Stimulated activated CD4-positive, alpha-beta T cell treated with anti-CD3 and anti-CD28 coated beads, Interleukin-4, amount 100 ng/mL, for 48 hours (primary cell): ENCODE measurements around the gene C1orf198.
A peak's percentile ranks its signal among the peaks of the same experiment; 100 is the strongest.

Experiments used
- DNase-seq, 2 donors: peaks; one replicate each; pipeline ENCODE4 v3.0.0-alpha.2; 2020; ENCODE audit warnings: low read depth in 2 of 2

The C1orf198 gene

DNA sequence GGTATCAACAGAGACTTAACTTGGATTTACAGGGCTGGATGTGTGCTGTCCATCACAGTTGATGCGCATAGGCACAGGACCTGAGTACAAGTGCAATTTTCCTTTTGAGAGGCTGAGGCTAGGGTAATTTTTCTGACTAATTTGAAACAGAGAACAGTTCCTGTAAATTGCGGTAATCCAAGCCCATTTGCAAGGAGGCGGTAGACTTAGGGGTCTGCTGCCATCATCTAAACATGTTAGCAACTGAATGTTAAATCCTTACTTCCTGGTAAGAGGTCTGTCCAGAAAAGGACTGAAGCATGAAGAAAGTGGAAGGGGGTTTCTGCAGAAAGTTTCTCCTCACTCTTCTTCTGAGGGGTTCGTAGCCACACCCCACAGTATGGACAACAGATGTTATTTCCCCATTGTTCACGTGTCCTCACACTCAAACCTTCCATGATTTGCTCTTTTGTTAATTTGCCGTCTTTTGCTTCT lies 23.7 kb upstream of the C1orf198 start:
- no peak for DNase-seq

DNA sequence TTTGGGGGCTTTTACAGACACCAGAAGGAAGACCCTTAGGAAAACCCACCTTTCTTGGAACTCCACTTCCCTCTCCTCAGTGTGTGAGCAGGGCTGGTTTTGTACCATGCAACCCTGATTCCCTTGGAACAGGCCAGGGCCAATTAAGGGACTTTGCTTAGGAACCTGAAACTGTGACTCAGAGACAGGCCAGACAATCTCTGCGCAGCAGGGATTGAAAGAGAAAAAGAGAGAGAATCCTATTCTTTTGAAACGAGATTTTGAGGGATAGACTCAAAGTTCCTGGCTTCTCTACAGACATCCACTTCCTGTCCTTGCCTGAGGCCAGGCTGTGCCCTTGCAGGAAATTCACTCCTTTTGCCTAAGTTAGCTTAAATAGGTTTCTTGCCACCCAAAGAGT lies 23.1 kb upstream of the C1orf198 start:
- no peak for DNase-seq

DNA sequence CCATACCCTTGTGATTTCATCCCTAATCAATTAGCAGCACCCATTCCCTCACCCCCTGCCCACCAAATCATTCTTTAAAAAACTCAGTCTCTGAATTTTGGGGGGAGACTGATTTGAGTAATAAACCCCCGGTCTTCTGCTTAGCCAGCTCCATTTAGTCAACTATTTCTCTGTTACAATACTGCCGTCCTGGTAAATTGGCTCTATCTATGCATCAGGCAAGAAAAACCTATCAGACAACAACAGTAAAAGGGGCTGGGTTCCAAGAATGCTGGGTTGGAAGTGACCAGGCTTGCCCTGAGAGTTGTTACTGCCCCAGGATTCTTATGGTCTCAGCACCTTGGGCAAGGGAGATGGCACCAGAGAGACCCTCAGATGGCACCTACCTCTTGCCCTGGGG lies 16.3 kb upstream of the C1orf198 start:
- DNase-seq: no peak

DNA sequence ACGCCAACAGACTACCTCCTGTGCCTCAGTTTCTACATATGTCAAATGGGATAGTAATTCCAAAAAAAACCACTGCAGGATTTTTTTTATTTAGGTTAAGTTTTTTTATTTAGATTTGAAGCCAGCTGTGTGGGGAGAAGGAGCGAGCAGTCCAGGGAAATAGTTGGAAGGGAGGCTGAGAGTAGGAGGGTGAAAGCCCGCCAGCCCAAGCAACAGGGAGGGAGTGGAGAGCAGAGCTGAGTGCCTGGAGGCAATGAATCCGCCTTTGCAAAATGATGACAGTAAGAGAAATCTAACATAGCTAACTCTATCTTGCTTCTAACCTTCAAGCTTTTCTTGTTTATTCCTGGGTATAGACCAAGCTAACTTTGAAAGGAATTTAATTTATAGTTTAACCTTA lies 15.6 kb upstream of the C1orf198 start:
- DNase-seq: no peak

DNA sequence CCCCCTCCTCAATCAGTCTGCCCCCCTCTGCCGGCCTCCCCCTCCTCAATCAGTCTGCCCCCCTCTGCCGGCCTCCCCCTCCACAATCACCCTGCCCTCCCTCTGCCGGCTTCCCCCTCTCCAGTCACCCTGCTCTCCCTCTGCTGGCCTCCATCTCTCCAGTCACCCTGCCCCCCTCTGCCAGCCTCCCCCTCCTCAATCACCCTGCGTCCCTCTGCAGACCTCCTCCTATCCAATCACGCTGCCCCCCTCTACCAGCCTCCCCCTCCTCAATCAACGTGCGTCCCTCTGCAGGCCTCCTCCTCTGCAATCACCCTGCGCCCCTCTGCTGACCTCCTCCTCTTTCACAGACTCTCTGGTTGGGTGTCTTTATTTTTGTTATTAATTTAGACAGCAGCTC lies 11.5 kb upstream of the C1orf198 start:
- DNase-seq: no peak

DNA sequence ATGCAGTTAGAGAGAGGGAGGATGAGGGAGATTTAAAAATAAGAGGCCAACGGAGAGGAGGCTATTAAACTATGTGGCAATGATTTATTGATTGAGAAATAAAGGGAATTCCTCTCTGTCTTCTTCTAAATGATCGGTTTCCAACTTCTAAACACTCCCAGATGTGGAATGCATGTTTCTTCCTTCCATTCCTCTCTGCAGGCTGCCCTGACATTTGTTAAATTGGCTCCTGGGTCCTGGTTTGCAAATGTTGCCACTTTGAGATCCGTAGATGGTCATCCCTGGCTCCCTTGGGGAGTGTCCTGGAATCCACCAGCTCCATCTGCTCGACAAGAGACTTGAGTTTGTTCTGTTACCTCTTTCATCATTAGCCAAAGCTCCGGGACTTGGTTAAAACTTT lies 10.3 kb upstream of the C1orf198 start:
- no peak for DNase-seq

DNA sequence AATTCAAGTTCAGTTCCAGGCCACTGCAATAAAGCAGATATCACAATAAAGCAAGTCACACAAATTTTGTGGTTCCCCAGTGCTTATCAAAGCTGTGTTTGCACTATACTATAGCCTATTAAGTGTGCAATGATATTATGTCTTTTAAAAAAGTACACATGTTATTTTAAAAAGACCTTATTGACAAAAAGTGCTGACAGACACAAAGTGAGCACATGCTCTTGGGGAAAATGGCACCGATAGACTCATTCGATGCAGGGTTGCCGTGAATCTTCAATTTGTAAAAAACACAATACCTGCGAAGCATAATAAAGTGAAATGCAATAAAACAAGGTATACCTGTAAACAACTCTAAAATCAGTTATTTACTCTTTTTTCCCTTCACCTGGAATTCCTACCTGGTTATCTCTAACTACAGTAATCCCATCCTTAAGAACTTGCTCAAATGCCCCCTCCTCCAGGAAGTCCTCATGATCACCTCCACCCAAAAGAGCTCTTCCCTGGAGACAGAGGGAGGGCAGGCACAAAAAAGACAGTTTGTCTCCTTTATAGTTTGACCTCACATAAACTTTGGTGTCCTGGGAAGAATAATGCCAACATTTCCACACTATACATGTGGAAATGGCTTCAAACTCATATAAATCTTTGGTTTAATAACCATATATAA lies 9.7 kb upstream of the C1orf198 start:
- DNase-seq: no peak

DNA sequence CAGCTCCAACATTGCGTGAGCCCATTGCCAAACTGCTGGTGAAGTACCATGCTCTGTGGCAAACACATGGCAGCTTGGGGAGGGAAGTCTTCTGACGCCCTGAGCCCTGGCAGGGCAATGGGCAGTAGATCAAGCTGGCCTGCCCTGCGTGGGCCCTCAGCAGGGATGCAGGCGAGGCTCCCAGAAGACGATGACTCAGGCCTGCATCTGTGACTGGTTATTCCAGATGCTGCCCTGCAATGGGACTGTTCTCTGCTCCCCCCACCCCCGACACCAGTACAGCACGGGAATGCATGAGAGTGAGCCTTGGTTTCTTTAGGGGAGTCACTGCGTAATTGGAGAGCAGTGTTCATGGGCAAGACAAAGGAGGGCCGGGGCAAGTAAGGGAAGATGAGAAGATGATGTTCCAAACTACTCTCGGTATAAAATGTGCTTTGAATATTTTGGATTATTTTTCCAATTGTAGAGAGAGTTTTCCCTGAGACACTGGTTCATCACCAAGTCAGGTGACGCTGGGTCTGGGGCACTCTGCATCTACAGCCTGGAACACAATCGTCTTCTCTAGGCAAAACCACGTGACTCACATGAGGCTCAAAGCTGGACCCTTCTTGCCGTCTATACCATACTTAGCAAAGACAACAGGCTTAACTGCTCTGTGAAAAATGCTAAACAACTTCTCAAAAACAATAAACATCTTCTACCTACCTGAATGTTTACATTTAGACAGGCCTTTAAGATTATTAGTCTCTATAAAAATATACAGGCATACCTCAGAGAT lies 9.0 kb upstream of the C1orf198 start:
- DNase-seq: no peak

DNA sequence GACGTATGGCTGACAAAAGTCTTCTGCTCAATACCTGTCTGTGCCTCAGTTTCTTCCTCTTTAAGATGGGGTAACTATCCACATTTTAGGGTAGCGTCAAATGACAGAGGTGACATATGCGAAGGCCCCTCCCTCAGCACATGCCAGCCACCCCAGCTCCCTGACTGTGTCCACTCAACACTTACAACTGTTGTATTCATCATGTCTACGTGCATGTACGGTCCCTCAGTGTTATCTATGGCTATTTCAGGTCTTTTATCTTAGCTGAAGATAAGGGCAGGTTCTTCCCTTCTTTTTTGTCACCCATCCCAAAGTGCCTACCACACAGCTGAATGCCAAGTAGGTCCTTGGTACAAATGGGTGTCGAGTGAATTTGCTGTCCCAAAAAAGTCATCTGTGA lies 8.3 kb upstream of the C1orf198 start:
- no peak for DNase-seq

DNA sequence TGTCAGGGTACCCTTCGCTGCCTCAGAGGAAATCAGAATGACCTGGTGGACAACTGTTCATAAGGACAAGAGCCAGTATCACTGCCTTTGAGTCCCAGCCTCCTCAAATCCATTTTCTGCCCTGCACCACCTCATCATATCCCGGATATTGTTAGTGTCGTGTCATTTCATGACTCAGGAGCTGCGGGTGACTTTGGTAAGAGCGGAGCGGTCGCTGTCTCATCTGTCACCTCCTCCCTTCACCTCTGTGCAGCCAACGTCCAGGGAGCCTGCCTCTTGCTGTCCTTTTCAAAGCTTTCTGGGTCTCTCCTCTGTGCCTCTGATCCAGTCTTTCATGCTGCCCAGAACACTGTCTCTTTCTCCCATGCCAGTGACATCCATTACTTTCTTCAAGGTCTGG lies 7.0 kb upstream of the C1orf198 start:
- no peak for DNase-seq

DNA sequence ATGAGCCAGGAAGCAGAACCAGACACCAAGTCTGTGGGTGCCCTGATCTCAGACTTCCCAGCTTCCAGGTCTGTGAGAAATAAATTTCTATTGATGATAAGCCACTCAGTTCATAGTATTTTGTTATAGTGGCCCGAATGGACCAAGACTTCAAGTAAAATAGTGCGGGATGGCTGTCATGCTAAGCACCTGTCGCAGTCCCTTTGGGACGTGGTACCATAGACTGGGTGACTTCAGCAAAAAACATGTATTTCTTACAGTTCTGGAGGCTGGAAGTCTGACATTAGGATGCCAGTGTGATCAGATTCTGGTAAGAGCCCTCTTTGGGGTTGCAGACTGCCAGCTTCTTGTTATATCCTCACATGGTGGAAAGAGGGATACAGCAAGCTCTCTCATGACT lies 2.6 kb upstream of the C1orf198 start:
- DNase-seq: no peak

DNA sequence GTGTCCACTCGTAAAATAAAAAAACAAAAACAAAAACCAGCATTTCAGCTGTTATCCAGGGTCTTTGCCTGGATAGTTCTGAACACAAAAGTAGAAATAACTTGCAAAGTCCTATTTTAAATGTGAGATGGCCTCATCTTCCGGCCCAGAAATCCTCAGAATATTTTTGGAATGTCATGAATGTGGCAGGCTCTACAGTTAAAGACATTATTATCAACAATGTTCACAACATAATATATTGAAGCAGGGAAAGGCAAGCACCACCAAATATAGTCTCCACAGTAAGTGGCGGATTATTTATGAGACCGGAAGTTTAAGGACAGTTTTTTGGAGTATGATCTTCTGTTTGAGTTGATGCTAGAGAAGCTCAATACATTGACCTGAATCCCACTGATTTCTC lies 1.2 kb upstream of the C1orf198 start:
- DNase-seq: no peak

DNA sequence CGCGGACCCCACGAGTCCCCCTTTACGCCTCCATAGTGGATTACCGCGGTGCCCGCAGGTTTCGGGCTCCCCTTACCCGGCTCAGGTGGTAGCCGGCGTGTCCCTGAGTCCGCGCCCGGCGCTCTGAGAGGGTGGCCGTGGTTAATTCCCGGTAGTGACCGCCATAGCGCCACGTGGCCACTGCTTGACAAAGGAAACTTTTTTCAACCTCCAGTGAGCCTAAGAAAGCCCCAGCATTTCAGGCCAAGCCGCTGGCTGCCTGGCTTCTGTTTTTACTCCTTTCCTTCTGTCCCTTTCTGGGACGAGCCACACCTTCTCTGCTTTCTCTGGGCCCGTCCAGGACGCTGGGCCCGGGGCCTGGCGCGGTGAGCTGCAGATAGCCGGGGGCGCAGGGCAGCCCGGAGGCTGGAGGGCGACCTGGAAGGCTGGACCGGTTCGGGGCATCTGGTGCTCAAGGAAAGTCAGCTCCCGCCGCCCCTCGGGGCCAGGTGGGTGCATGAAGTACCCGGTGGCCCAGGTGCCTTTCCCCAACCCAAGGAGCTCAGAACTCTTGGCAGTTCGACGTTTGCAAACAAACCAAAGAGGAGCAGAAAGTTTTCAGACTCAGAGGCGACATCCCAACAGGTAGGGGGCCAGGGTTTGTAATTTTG lies 540 bp upstream of the C1orf198 start:
- DNase-seq: peak in 1 of 2 donors; percentile 16

DNA sequence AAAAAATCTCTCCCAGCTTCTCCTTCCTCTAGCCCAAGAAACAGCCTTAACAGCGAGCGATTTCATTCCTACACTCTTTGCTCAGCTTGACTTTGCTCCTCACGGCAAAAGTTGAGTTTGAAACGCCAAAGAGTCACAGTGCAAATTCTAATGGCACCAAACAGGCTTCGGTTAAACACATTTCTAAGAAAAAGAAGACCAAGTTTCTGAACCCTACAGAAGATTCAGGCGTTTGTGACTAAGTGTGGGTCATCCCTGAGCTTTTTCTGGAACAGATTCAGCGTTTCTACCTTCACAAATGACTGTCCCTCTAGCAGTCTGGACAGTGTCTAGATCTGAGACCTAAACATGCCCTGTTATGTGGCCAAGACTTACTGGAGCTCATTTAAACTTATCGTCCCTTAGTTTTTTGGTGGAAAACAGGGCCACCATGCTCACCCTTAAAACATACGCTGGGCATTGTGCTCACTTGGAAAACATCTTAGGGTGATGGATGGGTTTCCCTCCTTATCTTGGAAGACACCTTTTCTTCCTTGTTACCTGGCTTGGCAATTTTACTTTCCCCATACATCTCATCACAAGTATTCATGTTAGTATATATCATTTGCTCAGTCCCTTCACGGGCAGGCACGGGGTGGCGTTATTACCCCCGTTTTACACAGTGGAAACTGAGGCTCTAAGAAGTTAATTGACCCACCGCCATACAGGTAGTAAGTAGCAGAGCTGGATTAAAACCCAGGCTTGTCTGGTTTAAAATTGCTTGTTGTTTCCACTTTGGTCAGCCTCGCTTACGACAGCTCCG lies 1.0 kb downstream of the C1orf198 start:
- no peak for DNase-seq

DNA sequence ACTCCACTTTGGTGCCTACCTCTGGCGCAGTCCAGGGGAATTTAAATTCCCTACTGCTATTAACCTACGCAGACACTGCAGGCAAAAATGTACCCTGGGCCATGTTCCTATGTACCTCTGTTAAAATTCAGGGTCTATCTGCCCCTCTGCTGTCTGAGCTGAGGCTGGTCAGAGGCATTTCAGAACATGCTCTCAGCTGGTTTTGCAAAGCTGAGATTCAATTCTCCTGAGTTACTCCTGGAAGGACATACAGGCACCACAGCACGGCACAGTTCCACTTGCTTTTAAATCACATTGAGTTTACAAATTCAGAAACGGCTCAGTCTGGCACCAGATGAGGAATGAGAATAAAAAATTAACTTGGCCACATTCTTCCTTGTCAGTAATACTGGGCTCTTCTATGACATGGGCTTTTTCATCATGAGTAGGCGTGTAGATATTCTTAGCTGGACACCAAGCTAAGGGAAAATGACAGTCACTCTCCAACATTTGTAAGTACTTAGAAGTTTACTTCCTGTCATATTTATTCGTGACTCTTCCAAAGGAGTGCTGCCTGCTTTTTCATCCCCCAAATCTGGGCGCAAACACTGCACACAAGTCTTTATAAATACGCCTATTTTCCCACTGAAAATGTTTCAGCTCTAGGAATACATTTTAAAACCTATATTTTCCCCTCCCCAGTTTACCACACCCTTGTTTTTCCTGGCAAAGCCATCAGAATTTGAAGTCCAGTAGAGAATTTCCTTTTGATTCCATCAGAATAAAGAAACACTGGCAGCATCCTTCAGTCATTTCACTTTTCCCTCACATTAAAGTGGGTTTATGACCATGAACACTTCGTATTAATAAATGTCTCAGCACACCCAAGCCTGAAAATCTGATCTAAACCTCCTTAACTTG lies 1.9 kb downstream of the C1orf198 start:
- DNase-seq: no peak

DNA sequence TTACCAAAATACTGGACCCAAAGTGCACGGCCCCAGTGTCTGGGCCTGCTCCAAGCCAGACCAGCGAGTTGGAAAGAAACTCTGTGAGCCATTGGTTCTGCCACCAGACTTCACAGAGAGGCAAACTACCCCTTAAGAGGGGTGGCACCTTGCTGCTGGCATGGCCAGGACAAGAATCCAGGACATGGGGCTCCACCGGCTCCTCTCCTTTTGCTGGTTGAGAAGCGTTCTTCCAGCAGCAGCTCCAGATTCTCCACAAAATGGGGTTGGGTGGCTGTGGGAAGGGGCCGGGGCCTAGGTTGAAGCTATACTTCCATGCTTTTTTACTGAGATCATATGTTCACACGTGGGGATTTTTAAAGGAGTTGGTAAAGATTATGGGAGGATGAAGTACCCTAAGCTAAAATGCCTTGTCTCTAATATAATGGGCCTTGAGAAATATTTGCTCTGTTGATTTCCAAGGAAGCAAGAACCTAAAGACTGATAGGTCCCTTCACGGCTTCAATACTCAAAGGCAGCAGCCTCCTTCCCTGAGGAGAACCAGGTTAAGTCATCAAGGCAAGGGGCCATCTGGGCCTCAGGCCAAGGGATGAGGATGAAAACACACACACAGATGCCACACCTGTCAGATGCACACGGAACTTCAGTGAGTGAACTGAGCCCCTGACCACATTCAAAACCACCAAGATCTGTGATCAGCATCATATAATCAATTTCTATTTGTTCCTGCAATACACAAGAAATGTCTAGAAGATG lies 3.1 kb downstream of the C1orf198 start:
- no peak for DNase-seq

DNA sequence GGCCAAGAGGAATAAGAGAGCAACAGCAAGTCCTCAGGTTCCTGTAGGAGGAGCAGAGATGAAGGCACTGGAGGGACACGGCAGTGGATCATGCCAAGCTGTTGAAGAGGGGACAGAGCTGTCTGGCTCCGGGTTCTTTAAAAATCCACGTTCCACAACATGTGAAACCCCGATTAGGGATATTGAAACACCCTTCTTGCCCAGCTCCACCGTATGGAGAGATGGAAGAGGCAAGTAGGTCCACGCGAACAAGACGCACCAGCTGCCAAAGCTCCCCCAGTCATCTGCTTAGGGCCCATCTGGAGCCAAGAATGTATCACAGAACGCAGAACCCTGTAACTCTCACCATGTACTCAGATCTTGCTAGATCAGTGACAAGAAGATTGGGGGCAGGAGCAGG lies 3.9 kb downstream of the C1orf198 start:
- no peak for DNase-seq

DNA sequence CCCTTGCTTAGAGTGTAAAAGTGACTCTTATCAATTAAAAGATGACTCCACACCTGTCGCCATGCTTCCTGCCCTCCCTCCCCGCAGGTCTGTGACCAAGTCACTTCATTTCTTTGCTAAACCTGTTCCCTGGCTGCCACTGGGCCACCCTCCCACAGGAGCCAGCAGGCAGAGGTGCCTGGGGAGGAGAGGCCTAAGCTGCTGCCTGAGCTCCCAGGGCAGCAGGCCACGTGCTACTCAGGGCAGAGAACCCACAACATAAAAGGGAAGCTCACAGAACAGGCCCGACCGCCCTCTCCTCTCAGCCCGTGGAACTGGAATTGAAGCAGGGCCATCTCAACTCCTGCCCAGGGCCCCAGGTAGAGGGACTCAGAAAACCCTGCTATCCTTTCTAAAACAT lies 4.9 kb downstream of the C1orf198 start:
- no peak for DNase-seq

DNA sequence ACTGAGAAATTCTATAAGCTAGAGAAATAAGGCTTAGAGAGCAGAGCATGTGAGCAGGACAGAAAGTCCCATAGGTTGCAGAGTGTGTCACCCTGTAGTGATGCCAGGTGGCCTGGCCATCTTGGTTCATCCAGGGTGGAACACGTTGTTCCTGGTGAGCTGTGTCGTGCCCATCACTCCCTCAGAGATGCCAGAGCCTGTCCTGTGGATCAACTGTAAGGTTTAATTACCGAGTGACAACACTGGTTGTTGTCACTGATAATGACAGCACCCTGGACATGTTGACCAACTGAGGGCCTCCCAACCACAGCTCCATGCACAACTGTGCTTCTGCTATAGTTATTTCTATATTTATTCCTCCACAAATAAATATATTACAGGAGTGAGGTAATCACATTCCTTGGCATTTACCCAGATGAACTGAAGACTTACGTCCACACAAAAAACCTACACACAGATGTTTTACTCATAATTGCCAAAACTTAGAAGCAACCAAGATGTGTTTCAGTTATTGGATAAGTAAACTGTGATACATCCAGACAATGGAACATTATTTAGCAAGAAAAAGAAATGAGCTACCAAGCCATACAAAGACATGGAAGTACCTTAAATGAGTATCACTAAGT lies 6.2 kb downstream of the C1orf198 start:
- no peak for DNase-seq

DNA sequence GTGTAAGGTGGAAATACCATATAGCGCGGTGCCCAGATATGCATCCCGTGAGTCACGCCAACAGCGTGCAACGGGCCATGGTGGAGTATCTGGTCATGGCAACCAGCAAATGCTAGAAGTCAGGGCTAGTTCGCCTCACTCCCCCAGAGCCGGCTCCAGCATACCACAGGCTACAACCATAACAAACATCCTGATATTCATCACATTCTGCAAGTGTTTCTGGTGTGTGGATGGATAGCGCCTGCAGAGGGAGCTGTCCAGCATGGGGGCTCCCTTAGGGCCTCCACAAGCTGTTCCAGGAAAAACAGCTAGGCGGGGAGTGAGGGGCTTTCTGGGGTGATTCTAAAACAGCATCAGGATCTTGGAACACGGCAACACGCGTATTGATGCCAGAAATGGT lies 6.8 kb downstream of the C1orf198 start:
- no peak for DNase-seq
